ENCODE data around the gene UTP3.
"Not testable (repeated sequence)": the region's sequence is repeated elsewhere in the genome, so short reads cannot be mapped to it uniquely, and the experiment has no call there.

UTP3 gene

GRCh38 chr4:70721747-70722146 lies 33.4 kb downstream of the UTP3 start, which contains the start of gene RUFY3:
Gene RUFY3, plus strand, starts transcription at chr4:70721964. Its CDS starts 610 bp downstream, at chr4:70722574.
- no peaks in the 10 kb centered on the region for H3K27me3 ChIP-seq (ENCODE audit: low read depth, low read length)
- H3K4me1 ChIP-seq (ENCODE audit: control insufficient read depth in 1 of 2, insufficient read depth in 2 of 2, low read length in 2 of 2) = peaks cover 0 to 17% of the 10 kb centered on the region in 2 donors
- peak within 1 kb of the TSS; percentile 68 for H3K27ac ChIP-seq (ENCODE audit: low read length)
- no peaks in the 10 kb centered on the region for H3K36me3 ChIP-seq (ENCODE audit: control insufficient read depth in 1 of 2, insufficient read depth in 2 of 2, low read length in 2 of 2)
- H3K4me3 ChIP-seq (ENCODE audit: low read depth in 1 of 2, low read length in 2 of 2) = peak within 1 kb of the TSS; percentile 66 to 73
- no peaks in the 10 kb centered on the region for H3K9me3 ChIP-seq (ENCODE audit: control insufficient read depth in 1 of 2, low read length in 2 of 2)

- Histone ChIP-seq H3K27me3 (ENCODE audit: low read depth, low read length) (no peaks in the 10 kb centered on the region), H3K36me3 (ENCODE audit: control insufficient read depth in 1 of 2, insufficient read depth in 2 of 2, low read length in 2 of 2) (no peaks in the 10 kb centered on the region), H3K9me3 (ENCODE audit: control insufficient read depth in 1 of 2, low read length in 2 of 2) (no peaks in the 10 kb centered on the region), H3K4me3 (ENCODE audit: low read depth in 1 of 2, low read length in 2 of 2) (peak overlapping the region; percentile 66 to 73), H3K27ac (ENCODE audit: low read length) (peak overlapping the region; percentile 68), H3K4me1 (ENCODE audit: control insufficient read depth in 1 of 2, insufficient read depth in 2 of 2, low read length in 2 of 2) (peaks cover 0 to 17% of the 10 kb centered on the region in 2 donors)
Observed at GRCh38 chr4:70722199-70722791, 34.0 kb downstream of the UTP3 start.

GRCh38 chr4:70724463-70724862 lies 36.1 kb downstream of the UTP3 start:
- no peak overlapping the region for H3K4me3 ChIP-seq (ENCODE audit: low read depth in 1 of 2, low read length in 2 of 2)
- H3K27me3 ChIP-seq (ENCODE audit: low read depth, low read length) = no peaks in the 10 kb centered on the region
- H3K9me3 ChIP-seq (ENCODE audit: control insufficient read depth in 1 of 2, low read length in 2 of 2) = no peaks in the 10 kb centered on the region
- no peaks in the 10 kb centered on the region for H3K36me3 ChIP-seq (ENCODE audit: control insufficient read depth in 1 of 2, insufficient read depth in 2 of 2, low read length in 2 of 2)
- H3K4me1 ChIP-seq (ENCODE audit: control insufficient read depth in 1 of 2, insufficient read depth in 2 of 2, low read length in 2 of 2) = peaks cover 0 to 17% of the 10 kb centered on the region in 2 donors
- H3K27ac ChIP-seq (ENCODE audit: low read length) = no peak overlapping the region

- Histone ChIP-seq H3K9me3 (ENCODE audit: control insufficient read depth in 1 of 2, low read length in 2 of 2) (no peaks in the 10 kb centered on the region), H3K27me3 (ENCODE audit: low read depth, low read length) (no peaks in the 10 kb centered on the region), H3K4me3 (ENCODE audit: low read depth in 1 of 2, low read length in 2 of 2) (no peak overlapping the region), H3K4me1 (ENCODE audit: control insufficient read depth in 1 of 2, insufficient read depth in 2 of 2, low read length in 2 of 2) (peaks cover 0 to 17% of the 10 kb centered on the region in 2 donors), H3K36me3 (ENCODE audit: control insufficient read depth in 1 of 2, insufficient read depth in 2 of 2, low read length in 2 of 2) (no peaks in the 10 kb centered on the region), H3K27ac (ENCODE audit: low read length) (no peak overlapping the region)
Observed at GRCh38 chr4:70725633-70726032, 37.3 kb downstream of the UTP3 start.

GRCh38 chr4:70726515-70726914 lies 38.2 kb downstream of the UTP3 start:
- H3K36me3 ChIP-seq (ENCODE audit: control insufficient read depth in 1 of 2, insufficient read depth in 2 of 2, low read length in 2 of 2); H3K27me3 ChIP-seq (ENCODE audit: low read depth, low read length); H3K4me3 ChIP-seq (ENCODE audit: low read depth in 1 of 2, low read length in 2 of 2); H3K27ac ChIP-seq (ENCODE audit: low read length); H3K9me3 ChIP-seq (ENCODE audit: control insufficient read depth in 1 of 2, low read length in 2 of 2): not testable (repeated sequence)
- H3K4me1 ChIP-seq (ENCODE audit: control insufficient read depth in 1 of 2, insufficient read depth in 2 of 2, low read length in 2 of 2) = peaks cover 0 to 17% of the 10 kb centered on the region in 2 donors

- Histone ChIP-seq H3K4me3 (ENCODE audit: low read depth in 1 of 2, low read length in 2 of 2) (no peak overlapping the region), H3K27me3 (ENCODE audit: low read depth, low read length) (no peaks in the 10 kb centered on the region), H3K36me3 (ENCODE audit: control insufficient read depth in 1 of 2, insufficient read depth in 2 of 2, low read length in 2 of 2) (no peaks in the 10 kb centered on the region), H3K9me3 (ENCODE audit: control insufficient read depth in 1 of 2, low read length in 2 of 2) (no peaks in the 10 kb centered on the region), H3K4me1 (ENCODE audit: control insufficient read depth in 1 of 2, insufficient read depth in 2 of 2, low read length in 2 of 2) (peaks cover 0 to 17% of the 10 kb centered on the region in 2 donors), H3K27ac (ENCODE audit: low read length) (no peak overlapping the region)
Observed at GRCh38 chr4:70728091-70728490, 39.8 kb downstream of the UTP3 start.

- H3K4me3 ChIP-seq (ENCODE audit: low read depth in 1 of 2, low read length in 2 of 2); H3K9me3 ChIP-seq (ENCODE audit: control insufficient read depth in 1 of 2, low read length in 2 of 2); H3K27me3 ChIP-seq (ENCODE audit: low read depth, low read length); H3K27ac ChIP-seq (ENCODE audit: low read length); H3K4me1 ChIP-seq (ENCODE audit: control insufficient read depth in 1 of 2, insufficient read depth in 2 of 2, low read length in 2 of 2); H3K36me3 ChIP-seq (ENCODE audit: control insufficient read depth in 1 of 2, insufficient read depth in 2 of 2, low read length in 2 of 2): not testable (repeated sequence)
Observed at GRCh38 chr4:70732878-70733277, 44.5 kb downstream of the UTP3 start.

- H3K4me3 ChIP-seq (ENCODE audit: low read depth in 1 of 2, low read length in 2 of 2) = peak overlapping the region; percentile 31 to 66
- H3K36me3 ChIP-seq (ENCODE audit: control insufficient read depth in 1 of 2, insufficient read depth in 2 of 2, low read length in 2 of 2) = no peaks in the 10 kb centered on the region
- no peaks in the 10 kb centered on the region for H3K27me3 ChIP-seq (ENCODE audit: low read depth, low read length)
- H3K27ac ChIP-seq (ENCODE audit: low read length) = peak overlapping the region; percentile 64
- no peaks in the 10 kb centered on the region for H3K9me3 ChIP-seq (ENCODE audit: control insufficient read depth in 1 of 2, low read length in 2 of 2)
- peaks cover 3 to 4% of the 10 kb centered on the region in 2 donors for H3K4me1 ChIP-seq (ENCODE audit: control insufficient read depth in 1 of 2, insufficient read depth in 2 of 2, low read length in 2 of 2)
Observed at GRCh38 chr4:70734168-70734954, 46.0 kb downstream of the UTP3 start.

GRCh38 chr4:70734971-70735370 lies 46.6 kb downstream of the UTP3 start:
- no peaks in the 10 kb centered on the region for H3K9me3 ChIP-seq (ENCODE audit: control insufficient read depth in 1 of 2, low read length in 2 of 2)
- peaks cover 3 to 4% of the 10 kb centered on the region in 2 donors for H3K4me1 ChIP-seq (ENCODE audit: control insufficient read depth in 1 of 2, insufficient read depth in 2 of 2, low read length in 2 of 2)
- peak overlapping the region; percentile 64 for H3K27ac ChIP-seq (ENCODE audit: low read length)
- H3K4me3 ChIP-seq (ENCODE audit: low read depth in 1 of 2, low read length in 2 of 2) = peak overlapping the region; percentile 31 to 66
- no peaks in the 10 kb centered on the region for H3K27me3 ChIP-seq (ENCODE audit: low read depth, low read length)
- H3K36me3 ChIP-seq (ENCODE audit: control insufficient read depth in 1 of 2, insufficient read depth in 2 of 2, low read length in 2 of 2) = no peaks in the 10 kb centered on the region

- peaks cover 3 to 12% of the 10 kb centered on the region in 2 donors for H3K4me1 ChIP-seq (ENCODE audit: control insufficient read depth in 1 of 2, insufficient read depth in 2 of 2, low read length in 2 of 2)
- H3K36me3 ChIP-seq (ENCODE audit: control insufficient read depth in 1 of 2, insufficient read depth in 2 of 2, low read length in 2 of 2); H3K27ac ChIP-seq (ENCODE audit: low read length); H3K27me3 ChIP-seq (ENCODE audit: low read depth, low read length); H3K4me3 ChIP-seq (ENCODE audit: low read depth in 1 of 2, low read length in 2 of 2); H3K9me3 ChIP-seq (ENCODE audit: control insufficient read depth in 1 of 2, low read length in 2 of 2): not testable (repeated sequence)
Observed at GRCh38 chr4:70735915-70736314, 47.6 kb downstream of the UTP3 start.

GRCh38 chr4:70737006-70737405 lies 48.7 kb downstream of the UTP3 start:
- Histone ChIP-seq H3K9me3 (ENCODE audit: control insufficient read depth in 1 of 2, low read length in 2 of 2) (no peaks in the 10 kb centered on the region), H3K4me1 (ENCODE audit: control insufficient read depth in 1 of 2, insufficient read depth in 2 of 2, low read length in 2 of 2) (peaks cover 3 to 18% of the 10 kb centered on the region in 2 donors), H3K4me3 (ENCODE audit: low read depth in 1 of 2, low read length in 2 of 2) (no peak overlapping the region), H3K27me3 (ENCODE audit: low read depth, low read length) (no peaks in the 10 kb centered on the region), H3K27ac (ENCODE audit: low read length) (no peak overlapping the region), H3K36me3 (ENCODE audit: control insufficient read depth in 1 of 2, insufficient read depth in 2 of 2, low read length in 2 of 2) (no peaks in the 10 kb centered on the region)
